GM19351 (cell line): ENCODE results near the gene GGTA1.
"Not testable (repeated sequence)": the region's sequence is repeated elsewhere in the genome, so short reads cannot be mapped to it uniquely, and the experiment has no call there.

ENCODE experiments used
- ATAC-seq: cut with Tn5 transposase; IDR thresholded peaks from one replicate; pipeline ENCODE4 v1.9.1; 2021; ENCODE audit warnings: mild to moderate bottlenecking, moderate library complexity; ENCODE audit not compliant: unreplicated experiment

GGTA1 gene

DNA sequence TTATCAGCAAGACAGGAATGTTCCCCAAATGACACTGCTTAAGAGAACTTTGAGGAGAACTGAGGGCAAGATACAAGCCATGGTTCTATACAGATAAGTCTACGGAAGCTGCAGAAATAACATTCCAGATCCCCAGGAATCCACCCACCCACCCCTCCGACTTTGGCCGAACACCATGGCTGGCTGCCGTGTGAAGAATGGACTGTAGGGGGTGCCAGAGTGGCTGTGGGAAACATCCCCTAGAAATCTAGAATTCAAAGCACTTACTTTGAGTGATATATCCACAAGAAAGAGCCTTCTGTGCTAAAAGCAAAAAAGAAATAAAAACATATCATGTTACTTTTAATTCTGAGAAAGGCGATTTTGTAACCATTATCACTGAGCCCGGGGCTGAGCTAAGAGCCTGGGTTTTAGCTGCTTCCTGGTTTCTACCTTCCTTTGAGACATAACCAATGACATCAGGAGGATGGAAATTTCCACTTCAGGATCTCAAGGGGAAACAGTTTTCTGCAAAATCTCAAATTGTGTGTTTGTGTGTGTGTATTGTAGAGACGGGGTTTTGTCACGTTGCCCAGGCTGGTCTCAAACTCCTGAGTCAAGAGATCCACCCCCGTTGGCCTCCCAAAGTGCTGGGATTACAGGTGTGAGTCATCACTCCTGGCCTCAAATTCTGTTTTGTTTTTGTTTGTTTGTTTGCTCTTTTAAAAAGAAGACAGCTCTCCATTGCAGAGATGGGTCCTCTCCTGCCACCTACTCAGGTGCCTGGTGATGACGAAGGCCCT is 36.4 kb downstream of the GGTA1 start:
- no peak for ATAC-seq

DNA sequence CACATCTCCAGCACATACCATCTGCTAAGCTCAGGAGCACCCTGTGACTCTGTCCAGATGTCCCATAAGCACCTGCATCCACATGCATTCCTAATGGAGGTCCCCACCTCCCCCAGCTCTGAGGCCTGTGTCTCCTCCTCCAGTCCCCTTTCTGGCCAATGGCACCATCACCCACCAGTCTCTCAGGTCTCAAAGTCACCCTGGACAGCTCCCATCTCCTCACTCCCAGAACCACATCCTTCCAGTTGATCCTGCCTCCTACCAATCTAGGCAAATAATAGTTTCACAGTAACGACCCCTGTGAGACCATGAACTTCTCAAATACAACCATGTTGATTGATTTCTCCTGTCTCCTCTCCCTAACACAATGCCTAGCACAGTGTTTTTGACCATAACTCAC is 40.1 kb downstream of the GGTA1 start:
- ATAC-seq, result no peak

GRCh38 chr9:121458449-121458848 is 41.2 kb downstream of the GGTA1 start:
- ATAC-seq, result not testable (repeated sequence)

GRCh38 chr9:121455527-121456239 is 44.0 kb downstream of the GGTA1 start:
- peak; percentile 55 for ATAC-seq

GRCh38 chr9:121454972-121455371 is 44.7 kb downstream of the GGTA1 start:
- ATAC-seq, result no peak

- no peak for ATAC-seq
These were observed 46.3 kb downstream of the GGTA1 start for GRCh38 chr9:121453232-121453892.

GRCh38 chr9:121452085-121452484 is 47.6 kb downstream of the GGTA1 start:
- no peak for ATAC-seq

GRCh38 chr9:121451586-121451985 is 48.1 kb downstream of the GGTA1 start:
- ATAC-seq, result no peak

DNA sequence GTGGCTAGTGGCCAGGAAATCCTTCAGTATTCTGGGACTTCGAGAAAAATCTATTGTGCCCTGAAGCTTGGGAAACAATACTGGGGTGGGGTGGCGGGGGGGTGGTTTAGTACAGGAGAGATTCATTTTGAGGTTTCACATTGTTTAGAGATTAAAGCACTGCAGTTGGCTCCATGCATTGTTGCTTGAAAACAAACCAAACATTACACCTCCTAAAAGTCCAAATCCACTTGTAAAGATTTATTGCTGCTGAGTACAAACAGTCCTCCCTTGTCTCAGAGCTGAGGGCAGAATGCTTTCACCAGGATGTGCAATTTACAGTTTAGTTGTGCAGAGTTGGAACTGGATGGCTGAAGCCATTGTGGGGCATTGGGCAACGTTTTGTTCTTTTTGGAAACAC is 49.4 kb downstream of the GGTA1 start:
- ATAC-seq, result no peak

DNA sequence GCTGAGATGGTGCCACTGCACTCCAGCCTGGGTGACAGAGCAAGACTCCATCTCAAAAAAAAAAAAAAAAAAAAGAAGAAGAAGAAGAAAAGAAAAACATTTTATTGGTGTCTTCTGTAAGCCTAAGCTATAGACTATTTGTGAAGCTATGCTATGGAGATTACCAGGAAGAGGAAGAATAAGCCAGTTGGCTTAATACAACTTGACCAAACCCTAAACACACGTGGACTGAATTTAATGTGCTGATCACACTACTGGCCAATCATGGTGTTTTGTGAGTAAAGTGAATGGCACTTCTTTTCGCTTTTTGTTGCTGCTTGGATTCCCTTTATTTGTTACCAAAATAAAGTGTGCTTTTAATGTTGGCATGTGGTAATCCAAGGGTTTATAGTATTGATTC is 49.9 kb downstream of the GGTA1 start:
- ATAC-seq, result no peak

GRCh38 chr9:121447321-121447834 is 52.3 kb downstream of the GGTA1 start:
- no peak for ATAC-seq

DNA sequence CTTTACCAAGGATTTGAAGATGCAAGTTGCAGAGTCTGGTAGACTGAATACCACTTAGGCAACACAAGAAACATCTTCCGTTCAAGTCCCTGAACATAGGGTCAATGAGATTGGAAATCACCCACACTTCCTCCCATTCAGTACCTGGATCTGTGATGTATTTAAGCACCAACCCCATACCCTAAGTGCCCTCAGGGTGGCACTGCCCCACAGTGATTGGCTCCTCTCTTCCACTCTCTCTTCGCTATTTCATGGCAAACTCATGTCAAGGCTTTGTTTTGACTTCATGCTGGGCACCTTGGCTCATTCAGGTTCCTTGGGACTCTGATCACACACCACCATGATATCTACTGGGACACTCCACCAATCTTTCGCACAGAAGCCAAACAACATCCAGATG is 53.7 kb downstream of the GGTA1 start:
- ATAC-seq, result no peak

DNA sequence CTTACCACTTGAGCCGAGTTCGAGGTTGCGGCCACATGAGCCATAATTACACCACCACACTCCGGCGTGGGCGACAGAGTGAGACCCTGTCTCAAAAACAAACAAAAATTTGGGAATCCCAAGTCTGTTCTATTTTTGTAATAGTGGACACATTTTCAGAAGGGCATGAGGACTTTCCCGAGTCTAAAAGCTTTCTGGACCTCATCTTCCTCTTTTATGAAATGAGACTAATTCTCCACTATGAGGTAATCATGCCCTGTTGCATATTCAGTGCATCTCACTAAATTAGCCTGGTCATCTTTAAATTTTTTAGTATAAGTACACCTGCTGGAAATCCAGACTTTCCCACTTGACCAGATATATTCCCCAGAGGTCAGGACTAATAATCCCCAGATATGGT is 55.7 kb downstream of the GGTA1 start:
- no peak for ATAC-seq

DNA sequence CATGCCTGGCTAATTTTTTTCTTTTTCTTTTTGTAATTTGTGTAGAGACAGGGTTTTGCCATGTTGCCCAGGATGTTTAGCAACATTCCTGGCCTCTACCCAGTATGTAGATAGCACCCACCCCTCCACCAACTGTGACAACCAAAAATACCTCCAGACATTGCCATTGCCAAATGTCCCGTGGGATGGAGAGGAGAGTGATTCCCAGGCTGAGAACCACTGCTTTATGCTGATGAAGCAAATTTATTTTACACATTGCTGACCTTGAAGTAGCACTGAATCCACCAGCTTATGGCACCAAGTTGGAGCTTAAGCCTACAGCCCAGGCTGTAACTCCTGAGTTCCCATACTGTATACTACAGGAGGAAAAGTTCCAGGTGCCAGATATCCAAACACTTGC is 58.5 kb downstream of the GGTA1 start:
- no peak for ATAC-seq

DNA sequence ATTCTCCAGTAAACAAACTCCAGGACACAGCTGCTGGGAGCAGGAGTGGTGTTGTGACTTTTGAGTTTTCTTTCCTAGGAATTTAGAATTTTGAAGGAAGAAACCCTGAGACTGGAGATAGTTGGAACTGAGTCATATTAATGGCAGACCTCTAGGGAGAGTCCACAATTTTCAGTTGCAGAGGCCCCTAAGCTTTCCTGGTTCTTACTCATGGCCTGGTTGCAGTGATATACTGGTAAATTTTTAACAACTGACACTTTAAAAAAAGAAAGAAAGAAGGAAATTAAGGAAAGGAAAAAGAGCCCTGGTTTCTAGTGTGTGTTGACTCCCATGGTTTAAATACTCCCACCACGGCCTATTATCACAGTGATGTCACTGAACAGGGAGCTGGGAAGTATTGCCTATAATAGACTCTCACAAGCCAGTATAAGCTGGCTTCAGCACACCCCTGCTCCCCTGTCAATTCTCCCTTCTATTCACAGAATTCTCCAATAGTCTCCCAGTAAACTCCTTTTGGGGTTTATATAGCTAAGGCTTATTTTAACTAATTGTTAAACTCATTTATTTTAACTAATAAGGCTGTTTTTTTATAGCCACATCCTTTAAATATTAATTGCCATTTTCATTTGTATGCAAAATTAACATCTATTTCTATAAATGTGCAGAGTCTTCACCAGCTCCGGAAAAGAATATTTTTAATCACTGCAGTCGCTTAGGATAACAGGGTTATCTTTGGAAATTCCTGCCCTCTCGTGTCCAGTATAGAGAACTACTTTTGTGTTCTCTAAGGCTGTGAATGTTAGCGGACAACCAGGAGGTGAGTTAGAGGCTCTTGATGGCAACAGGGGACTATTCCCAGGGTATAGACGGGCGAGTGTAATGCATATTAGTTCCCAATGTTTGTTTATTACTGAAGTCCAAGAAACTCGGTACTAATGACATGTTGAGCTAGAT is 59.7 kb downstream of the GGTA1 start:
- ATAC-seq, result no peak

DNA sequence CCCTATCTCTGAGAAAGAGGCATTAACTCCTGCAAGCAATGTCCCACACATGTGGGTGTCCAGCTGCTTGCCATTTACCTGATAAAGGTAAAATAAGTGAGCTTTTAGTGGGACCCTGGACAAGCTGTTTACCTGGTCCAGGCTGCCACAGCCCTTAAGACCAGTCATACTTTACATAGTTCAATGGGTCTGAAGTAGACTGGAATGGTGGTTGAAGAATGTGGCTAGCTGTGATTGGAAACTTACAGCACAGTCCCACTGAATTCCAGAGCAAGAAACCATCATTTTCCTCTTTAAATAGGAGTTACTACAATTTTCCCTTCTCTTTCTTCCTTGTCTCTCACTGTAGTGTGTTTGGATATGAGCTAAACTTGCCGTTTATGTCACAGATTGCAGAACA is 60.6 kb downstream of the GGTA1 start:
- ATAC-seq, result no peak

DNA sequence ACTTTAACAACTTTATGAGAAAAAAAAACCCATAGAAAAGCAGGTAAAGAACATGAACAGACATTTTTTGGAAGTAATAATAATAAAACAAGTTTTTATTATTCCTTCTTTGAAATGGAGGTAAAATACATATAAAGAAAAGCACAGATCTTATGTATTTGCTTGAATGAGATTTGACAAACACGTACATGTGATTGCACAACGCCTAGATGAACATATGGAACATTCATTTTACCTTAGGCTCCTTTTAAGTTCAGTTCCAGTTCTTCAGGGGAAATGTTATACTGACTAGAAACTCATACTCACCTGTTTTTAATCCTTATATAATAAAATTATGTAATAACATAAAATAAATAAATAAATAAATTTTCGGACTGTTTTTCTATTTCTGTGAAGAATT is 61.8 kb downstream of the GGTA1 start:
- ATAC-seq, result no peak

GRCh38 chr9:121437046-121437445 is 62.6 kb downstream of the GGTA1 start:
- ATAC-seq, result not testable (repeated sequence)

DNA sequence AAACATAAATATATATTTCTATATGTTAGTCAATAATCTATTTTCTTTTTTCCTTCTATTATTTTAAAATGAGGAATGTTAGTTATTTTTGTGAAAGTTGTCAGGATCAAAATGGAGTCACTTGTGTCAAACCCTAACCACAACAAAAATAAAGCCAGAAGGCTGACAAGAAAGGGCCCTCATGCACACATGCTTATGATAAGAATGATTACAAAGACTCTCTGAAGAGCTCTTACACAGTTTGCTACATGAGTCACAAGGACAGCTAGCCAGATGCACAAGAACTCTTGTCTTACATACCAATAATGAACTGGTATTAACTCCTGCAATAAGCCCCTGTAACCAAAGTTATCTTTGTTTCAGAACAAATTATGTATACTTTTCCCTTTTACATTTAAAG is 64.7 kb downstream of the GGTA1 start:
- no peak for ATAC-seq

- no peak for ATAC-seq
These were observed 71.7 kb downstream of the GGTA1 start for GRCh38 chr9:121427899-121428298.

- ATAC-seq, result no peak
These were observed 75.6 kb downstream of the GGTA1 start for GRCh38 chr9:121424024-121424432.
